A673 (cell line): ENCODE data around the gene TTC12. TPM values are rescaled to one million over a fixed set of nuclear protein-coding genes. Genes with fewer than 3 reads are reported as not detected.

ENCODE experiments used
- BruUV-seq: library from RNA; stranded (reverse); fragments of 400-500 nt; replicated peaks from 2 replicates; lab custom pipeline; 2021; lab: Mats Ljungman, UMichigan
- CTCF ChIA-PET: fragments of 300-600 bp; sonication (Branson Sonifier 250); formaldehyde crosslinking; loops from one replicate; lab custom pipeline; 2022; ENCODE audit warnings: antibody characterized with exemption; lab: Charles Lee
- POLR2A ChIA-PET: fragments of 300-600 bp; sonication (Branson Sonifier 250); formaldehyde crosslinking; loops from one replicate; lab custom pipeline; 2022; ENCODE audit warnings: antibody characterized with exemption; ENCODE audit not compliant: low non-redundant PET; lab: Charles Lee
- DNase-seq: peaks from one replicate; pipeline ENCODE4 v3.0.0-alpha.2; 2015; ENCODE audit warnings: low spot score
- H3K27ac ChIP-seq: fragments of 200-600 bp; sonication (generic); 2 replicates; pipeline ENCODE4 v1.5.1; 2016; ENCODE audit warnings: mixed run types, low read depth, mild to moderate bottlenecking, mixed read lengths, antibody characterized with exemption, low read length; ENCODE audit not compliant: poor library complexity, severe bottlenecking
- H3K27me3 ChIP-seq: fragments of 200-600 bp; sonication (generic); replicated peaks from 2 replicates; pipeline ENCODE4 v1.6.1; 2017; ENCODE audit warnings: mixed run types, low read depth, mild to moderate bottlenecking, mixed read lengths, antibody characterized with exemption, low read length; ENCODE audit not compliant: insufficient read depth, poor library complexity
- H3K36me3 ChIP-seq: fragments of 200-600 bp; sonication (generic); 2 replicates; pipeline ENCODE4 v1.6.1; 2016; ENCODE audit warnings: mixed run types, mild to moderate bottlenecking, mixed read lengths, antibody characterized with exemption, low read length; ENCODE audit not compliant: insufficient read depth, poor library complexity, severe bottlenecking
- H3K4me1 ChIP-seq: fragments of 200-600 bp; sonication (generic); 2 replicates; pipeline ENCODE4 v1.6.1; 2017; ENCODE audit warnings: mixed run types, mild to moderate bottlenecking, mixed read lengths, antibody characterized with exemption, low read length; ENCODE audit not compliant: insufficient read depth, poor library complexity, severe bottlenecking
- H3K4me3 ChIP-seq: fragments of 200-600 bp; sonication (generic); 2 replicates; pipeline ENCODE4 v1.5.1; 2016; ENCODE audit warnings: low read depth, mixed run types, mild to moderate bottlenecking, mixed read lengths, low read length; ENCODE audit not compliant: poor library complexity, severe bottlenecking
- H3K9me3 ChIP-seq: fragments of 200-600 bp; sonication (generic); 2 replicates; pipeline ENCODE4 v1.6.1; 2016; ENCODE audit warnings: mixed run types, low read depth, mild to moderate bottlenecking, mixed read lengths, antibody characterized with exemption, low read length; ENCODE audit not compliant: poor library complexity, severe bottlenecking
- CTCF ChIP-seq: fragments of 300-800, 200-600 bp; sonication (generic); conservative IDR thresholded peaks from 2 replicates; pipeline ENCODE4 v1.5.1; 2017; ENCODE audit warnings: low read depth, mild to moderate bottlenecking, antibody characterized with exemption, low read length, moderate library complexity, mixed read lengths
- EZH2 ChIP-seq: fragments of 200-600 bp; sonication (generic); IDR thresholded peaks from 2 replicates; pipeline ENCODE4 v1.6.1; 2017; ENCODE audit warnings: borderline replicate concordance, low read depth, mild to moderate bottlenecking, mixed read lengths, antibody characterized with exemption, low read length; ENCODE audit not compliant: poor library complexity, severe bottlenecking
- intact Hi-C: fragments of 100-400 bp; cut with micrococcal nuclease; formaldehyde crosslinking; loops from one replicate; pipeline ENCODE4 v1.10.0; 2022; ENCODE audit not compliant: unreplicated experiment
- total RNA-seq: library from RNA; stranded (reverse); gene quantifications from 2 replicates; pipeline ENCODE4 v1.2.3, GENCODE V29; 2021

TTC12 gene
- total RNA-seq, 1 experiment from 2014 or later, result not detected

- Histone ChIP-seq H3K9me3 (no peaks in the 10 kb centered on the region), H3K27me3 (no peaks in the 10 kb centered on the region), H3K27ac (no peak overlapping the region), H3K4me1 (no peaks in the 10 kb centered on the region), H3K4me3 (no peak overlapping the region), H3K36me3 (no peaks in the 10 kb centered on the region)
- DNase-seq, result no peak
- no TSS peak for BruUV-seq
- CTCF ChIA-PET, result interaction anchor here (0.6 kb wide), 1 partner anchor 246 kb away, joined by 5 read pairs; no protein-coding TSS in a partner anchor
- intact Hi-C loops, result no loop called here
- TF ChIP-seq EZH2, result no peak
- peak; percentile 42; the same call in 1 of the 2 replicates for TF ChIP-seq CTCF
- POLR2A ChIA-PET, result no interaction called here
These were observed 57.9 kb downstream of the TTC12 start for GRCh38 chr11:113372309-113372708.

- POLR2A ChIA-PET, result no interaction called here
These were observed 58.9 kb downstream of the TTC12 start for GRCh38 chr11:113373306-113373705.

GRCh38 chr11:113373981-113374560 is 59.7 kb downstream of the TTC12 start:
- TF ChIP-seq EZH2 (no peak), CTCF (no peak)
- no TSS peak for BruUV-seq
- Histone ChIP-seq H3K27ac (no peak overlapping the region), H3K9me3 (no peaks in the 10 kb centered on the region), H3K36me3 (no peaks in the 10 kb centered on the region), H3K27me3 (no peaks in the 10 kb centered on the region), H3K4me3 (no peak overlapping the region), H3K4me1 (no peaks in the 10 kb centered on the region)
- no peak for DNase-seq
- ChIA-PET POLR2A (no interaction called here), CTCF (no interaction called here)
- intact Hi-C loops, result no loop called here

More at GRCh38 chr11:113373306-113373705, 58.9 kb downstream of the TTC12 start:
- no peak for TF ChIP-seq EZH2
- no peak for TF ChIP-seq CTCF
- BruUV-seq, result no TSS peak
- intact Hi-C loops, result no loop called here
- Histone ChIP-seq H3K27me3 (no peaks in the 10 kb centered on the region), H3K4me3 (no peak overlapping the region), H3K36me3 (no peaks in the 10 kb centered on the region), H3K9me3 (no peaks in the 10 kb centered on the region), H3K4me1 (no peaks in the 10 kb centered on the region), H3K27ac (no peak overlapping the region)
- DNase-seq, result no peak
- CTCF ChIA-PET, result no interaction called here
